PFSK-1 (cell line): ENCODE measurements around the gene CCN2.

Source experiments
- FOXP2 ChIP-seq: optimal IDR thresholded peaks from 2 replicates; pipeline ENCODE3; 2011; ENCODE audit warnings: borderline replicate concordance, control low read depth, inconsistent platforms; ENCODE audit not compliant: insufficient read depth; ENCODE audit errors: extremely low read length, extremely low read depth
- POLR2AphosphoS5 ChIP-seq: IDR thresholded peaks from 2 replicates; pipeline ENCODE4 v1.6.1; 2012; ENCODE audit warnings: low read depth, mild to moderate bottlenecking, control low read depth, low read length, moderate library complexity
- SIN3A ChIP-seq: IDR thresholded peaks from 2 replicates; pipeline ENCODE4 v1.6.1; 2012; ENCODE audit warnings: mild to moderate bottlenecking, low read length, moderate library complexity, borderline replicate concordance; ENCODE audit not compliant: insufficient read depth
- TAF1 ChIP-seq: IDR thresholded peaks from 2 replicates; pipeline ENCODE4 v1.6.1; 2012; ENCODE audit warnings: low read length, control low read depth, borderline replicate concordance; ENCODE audit not compliant: insufficient read depth
- TF ChIP-seq, protein P1 (sequence below), 2 experiments: IDR thresholded peaks; 2 replicates each; pipeline versions ENCODE4 v1.6.1 to v1.8.0; 2011 to 2012; ENCODE audit warnings: low read depth in 2 of 2, low read length in 2 of 2, control low read depth in 1 of 2, inconsistent platforms in 1 of 2, mild to moderate bottlenecking in 1 of 2, moderate library complexity in 1 of 2; ENCODE audit not compliant: insufficient read depth in 1 of 2

CCN2 gene

DNA sequence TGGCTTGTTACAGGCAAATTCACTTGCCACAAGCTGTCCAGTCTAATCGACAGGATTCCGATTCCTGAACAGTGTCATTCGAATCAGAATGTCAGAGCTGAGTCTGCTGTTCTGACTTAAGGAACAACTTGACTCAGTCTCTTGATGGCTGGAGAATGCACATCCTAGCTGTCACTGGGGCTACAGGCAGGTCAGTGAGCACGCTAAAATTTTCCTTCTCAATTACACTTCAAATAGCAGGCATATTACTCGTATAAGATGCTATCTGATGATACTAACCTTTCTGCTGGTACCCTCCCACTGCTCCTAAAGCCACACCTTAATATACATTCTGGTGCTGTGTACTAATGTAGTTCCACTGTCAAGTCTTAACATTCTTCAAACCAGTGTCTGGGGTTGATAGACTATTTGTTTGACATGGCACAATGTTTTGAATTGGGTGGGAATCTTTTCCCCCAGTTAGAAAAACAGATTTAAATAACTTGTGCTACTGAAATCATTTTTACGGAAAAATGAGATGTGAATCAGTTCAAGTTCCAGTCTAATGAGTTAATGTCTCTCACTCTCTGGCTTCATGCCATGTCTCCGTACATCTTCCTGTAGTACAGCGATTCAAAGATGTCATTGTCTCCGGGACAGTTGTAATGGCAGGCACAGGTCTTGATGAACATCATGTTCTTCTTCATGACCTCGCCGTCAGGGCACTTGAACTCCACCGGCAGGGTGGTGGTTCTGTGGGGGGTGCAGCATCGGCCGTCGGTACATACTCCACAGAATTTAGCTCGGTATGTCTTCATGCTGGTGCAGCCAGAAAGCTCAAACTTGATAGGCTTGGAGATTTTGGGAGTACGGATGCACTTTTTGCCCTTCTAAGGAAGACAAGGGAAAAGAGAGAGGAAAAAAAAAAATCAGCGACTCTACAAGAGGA is 2.2 kb downstream of the CCN2 start:
- peak; percentile 64; the same call in 1 of the 2 replicates for TF ChIP-seq SIN3A
- TF ChIP-seq POLR2AphosphoS5, result no peak
- TF ChIP-seq, protein P1, sequence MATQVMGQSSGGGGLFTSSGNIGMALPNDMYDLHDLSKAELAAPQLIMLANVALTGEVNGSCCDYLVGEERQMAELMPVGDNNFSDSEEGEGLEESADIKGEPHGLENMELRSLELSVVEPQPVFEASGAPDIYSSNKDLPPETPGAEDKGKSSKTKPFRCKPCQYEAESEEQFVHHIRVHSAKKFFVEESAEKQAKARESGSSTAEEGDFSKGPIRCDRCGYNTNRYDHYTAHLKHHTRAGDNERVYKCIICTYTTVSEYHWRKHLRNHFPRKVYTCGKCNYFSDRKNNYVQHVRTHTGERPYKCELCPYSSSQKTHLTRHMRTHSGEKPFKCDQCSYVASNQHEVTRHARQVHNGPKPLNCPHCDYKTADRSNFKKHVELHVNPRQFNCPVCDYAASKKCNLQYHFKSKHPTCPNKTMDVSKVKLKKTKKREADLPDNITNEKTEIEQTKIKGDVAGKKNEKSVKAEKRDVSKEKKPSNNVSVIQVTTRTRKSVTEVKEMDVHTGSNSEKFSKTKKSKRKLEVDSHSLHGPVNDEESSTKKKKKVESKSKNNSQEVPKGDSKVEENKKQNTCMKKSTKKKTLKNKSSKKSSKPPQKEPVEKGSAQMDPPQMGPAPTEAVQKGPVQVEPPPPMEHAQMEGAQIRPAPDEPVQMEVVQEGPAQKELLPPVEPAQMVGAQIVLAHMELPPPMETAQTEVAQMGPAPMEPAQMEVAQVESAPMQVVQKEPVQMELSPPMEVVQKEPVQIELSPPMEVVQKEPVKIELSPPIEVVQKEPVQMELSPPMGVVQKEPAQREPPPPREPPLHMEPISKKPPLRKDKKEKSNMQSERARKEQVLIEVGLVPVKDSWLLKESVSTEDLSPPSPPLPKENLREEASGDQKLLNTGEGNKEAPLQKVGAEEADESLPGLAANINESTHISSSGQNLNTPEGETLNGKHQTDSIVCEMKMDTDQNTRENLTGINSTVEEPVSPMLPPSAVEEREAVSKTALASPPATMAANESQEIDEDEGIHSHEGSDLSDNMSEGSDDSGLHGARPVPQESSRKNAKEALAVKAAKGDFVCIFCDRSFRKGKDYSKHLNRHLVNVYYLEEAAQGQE (IDR thresholded peaks at IDR 0.05; ENCODE audit: insufficient read depth in 1 of 2, low read depth in 2 of 2, low read length in 2 of 2), result no peak
- no peak; the same call in 1 of the 2 replicates for TF ChIP-seq TAF1
- no peak for TF ChIP-seq FOXP2

DNA sequence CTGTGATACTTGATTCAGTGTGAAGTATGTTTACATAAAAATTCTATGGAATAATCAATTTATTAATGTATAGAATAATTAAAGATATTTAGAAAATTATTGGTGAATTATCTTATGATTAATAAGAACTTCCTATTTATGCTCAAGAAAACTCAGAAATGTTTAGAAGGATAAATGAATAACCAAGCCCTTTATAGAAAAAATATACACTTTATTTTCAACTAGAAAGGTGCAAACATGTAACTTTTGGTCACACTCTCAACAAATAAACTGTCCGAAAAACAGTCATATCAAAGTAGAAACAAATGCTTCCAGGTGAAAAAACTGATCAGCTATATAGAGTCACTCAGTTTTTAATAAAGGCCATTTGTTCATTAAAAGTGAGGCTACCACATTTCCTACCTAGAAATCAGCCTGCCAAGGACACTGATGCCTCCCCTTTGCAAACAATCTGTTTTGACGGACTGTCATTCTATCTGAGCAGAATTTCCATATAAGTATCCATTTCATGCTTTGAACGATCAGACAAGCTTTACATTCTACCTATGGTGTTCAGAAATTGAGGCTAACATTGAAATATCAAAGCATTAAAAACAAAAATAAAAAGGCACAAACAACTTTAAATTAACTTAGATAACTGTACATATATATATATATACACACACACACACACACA is 3.0 kb downstream of the CCN2 start:
- no peak for TF ChIP-seq TAF1
- TF ChIP-seq FOXP2, result no peak
- peak; percentile 37; the same call in 1 of the 2 replicates for TF ChIP-seq POLR2AphosphoS5
- TF ChIP-seq, protein P1 (IDR thresholded peaks at IDR 0.05; ENCODE audit: insufficient read depth in 1 of 2, low read depth in 2 of 2, low read length in 2 of 2), result no peak
- no peak for TF ChIP-seq SIN3A

DNA sequence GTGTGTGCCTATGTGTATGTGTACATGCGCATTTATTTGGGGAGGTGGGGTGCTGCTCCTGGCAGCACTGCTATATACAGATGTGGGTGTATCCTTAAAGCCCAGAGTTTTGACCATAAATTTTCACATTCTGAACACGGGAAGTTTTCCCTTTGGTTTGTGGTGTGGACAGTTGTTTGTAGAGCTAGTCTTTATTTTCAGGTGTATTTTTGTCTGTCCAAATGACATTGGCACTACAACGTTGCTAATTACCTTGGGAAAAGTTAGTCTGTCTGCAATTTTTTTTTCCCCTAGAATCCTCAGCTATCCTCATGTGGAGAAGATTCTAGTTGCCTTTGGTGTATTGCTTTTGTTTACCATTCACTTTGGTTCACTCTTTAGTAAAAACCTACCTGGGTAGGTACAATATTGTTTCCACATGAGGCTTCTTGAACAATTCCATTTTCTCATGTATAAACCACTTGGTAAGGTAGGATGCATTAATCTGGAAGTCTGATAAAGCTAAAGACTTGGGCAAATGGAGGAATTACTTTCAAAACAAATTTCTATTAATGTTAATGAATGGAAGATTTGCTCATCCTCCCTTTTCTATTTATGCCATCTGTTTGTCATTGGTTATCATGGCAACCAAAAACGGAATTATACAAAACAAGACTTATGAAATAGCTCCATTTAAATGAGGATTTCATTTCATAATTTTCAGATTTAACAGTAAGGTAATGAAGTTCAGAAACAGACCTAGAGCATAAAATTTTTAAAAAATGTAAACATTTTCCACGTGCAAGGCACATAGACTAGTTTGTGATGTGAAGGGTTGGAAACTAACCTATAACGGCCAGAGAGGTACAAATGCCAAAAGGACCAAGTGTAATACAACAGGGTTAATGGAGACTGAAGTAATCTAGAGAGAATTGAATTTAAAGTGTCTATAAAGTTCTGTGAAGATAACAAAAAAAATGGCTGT is 3.9 kb downstream of the CCN2 start:
- TF ChIP-seq SIN3A (no peak; the same call in 1 of the 2 replicates), POLR2AphosphoS5 (no peak), FOXP2 (no peak), TAF1 (peak; percentile 15; the same call in 1 of the 2 replicates)
- TF ChIP-seq, protein P1 (IDR thresholded peaks at IDR 0.05; ENCODE audit: insufficient read depth in 1 of 2, low read depth in 2 of 2, low read length in 2 of 2), result no peak

DNA sequence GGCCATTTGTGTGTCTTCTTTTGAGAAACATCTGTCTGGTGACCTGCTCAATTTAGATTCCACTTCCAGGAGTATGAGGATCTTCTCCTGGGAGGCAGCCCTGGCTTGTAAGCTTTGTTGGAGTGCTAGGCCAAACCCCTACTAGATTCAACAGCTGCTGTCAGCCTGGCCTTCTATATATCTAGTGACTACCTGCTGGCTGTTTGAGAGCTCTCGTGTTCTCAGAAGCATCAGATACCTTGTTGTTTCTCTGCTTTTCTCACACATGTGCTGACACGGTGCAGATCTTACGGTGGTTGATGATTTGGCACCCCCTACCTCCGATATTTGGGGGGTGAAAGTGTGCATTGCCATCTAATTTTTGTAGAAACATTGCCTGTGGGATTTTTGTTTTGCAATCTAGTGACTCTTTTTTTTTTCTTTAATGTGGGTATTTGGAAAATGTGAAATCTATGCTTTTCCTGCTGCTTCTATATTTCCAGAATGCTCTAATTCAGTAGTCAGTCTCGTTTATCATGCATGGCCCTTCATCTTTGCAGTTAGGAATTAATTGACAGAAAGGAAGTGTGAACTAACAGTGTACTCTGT is 4.7 kb downstream of the CCN2 start:
- TF ChIP-seq FOXP2 (no peak), TAF1 (no peak), SIN3A (no peak), POLR2AphosphoS5 (no peak)
